ENCODE results near the gene LAMB1.

The LAMB1 gene

GRCh38 chr7:107946451-107946850 is 56.5 kb downstream of the LAMB1 start:
- H3K9me3 ChIP-seq (ENCODE audit: low read length) = no peaks in the 10 kb centered on the region
- no peaks in the 10 kb centered on the region; the same call in 1 of the 2 replicates for H3K27me3 ChIP-seq (ENCODE audit: insufficient read depth, low read length)
- no peaks in the 10 kb centered on the region for H3K9me2 ChIP-seq (ENCODE audit: low read depth, low read length)
- no peak overlapping the region for H3K4me2 ChIP-seq (ENCODE audit: low read length)
- H4K20me1 ChIP-seq (ENCODE audit: insufficient read depth, low read length) = no peaks in the 10 kb centered on the region
- no peaks in the 10 kb centered on the region for H3K36me3 ChIP-seq (ENCODE audit: insufficient read depth, low read length)
- H3F3A ChIP-seq (ENCODE audit: insufficient read depth, low read length) = no peaks in the 10 kb centered on the region
- no peak overlapping the region for H3K9ac ChIP-seq (ENCODE audit: low read length)
- H3K4me1 ChIP-seq (ENCODE audit: insufficient read depth, low read length, severe bottlenecking) = no peaks in the 10 kb centered on the region
- no peak overlapping the region for H2AFZ ChIP-seq (ENCODE audit: low read length)
- no peak overlapping the region for H3K27ac ChIP-seq (ENCODE audit: low read depth, low read length, poor library complexity, severe bottlenecking)
- no peaks in the 10 kb centered on the region for H3K79me2 ChIP-seq (ENCODE audit: insufficient read depth, low read length)
- TF ChIP-seq EZH2 (IDR thresholded peaks at IDR 0.05; ENCODE audit: borderline replicate concordance, low read length) (no peak), CTCF (IDR thresholded peaks at IDR 0.05; ENCODE audit: low read length) (no peak)
- no peak overlapping the region for H3K4me3 ChIP-seq (ENCODE audit: low read depth, low read length, poor library complexity, severe bottlenecking)

GRCh38 chr7:107945332-107945731 is 57.6 kb downstream of the LAMB1 start:
- Histone ChIP-seq H3K4me3 (ENCODE audit: low read depth, low read length, poor library complexity, severe bottlenecking) (no peak overlapping the region), H3K36me3 (ENCODE audit: insufficient read depth, low read length) (no peaks in the 10 kb centered on the region), H3K4me1 (ENCODE audit: insufficient read depth, low read length, severe bottlenecking) (no peaks in the 10 kb centered on the region), H3K9me2 (ENCODE audit: low read depth, low read length) (no peaks in the 10 kb centered on the region), H3K9me3 (ENCODE audit: low read length) (no peaks in the 10 kb centered on the region), H3F3A (ENCODE audit: insufficient read depth, low read length) (no peaks in the 10 kb centered on the region), H3K9ac (ENCODE audit: low read length) (no peak overlapping the region), H3K79me2 (ENCODE audit: insufficient read depth, low read length) (no peaks in the 10 kb centered on the region), H3K27me3 (ENCODE audit: insufficient read depth, low read length) (no peaks in the 10 kb centered on the region), H4K20me1 (ENCODE audit: insufficient read depth, low read length) (no peaks in the 10 kb centered on the region), H2AFZ (ENCODE audit: low read length) (no peak overlapping the region), H3K27ac (ENCODE audit: low read depth, low read length, poor library complexity, severe bottlenecking) (no peak overlapping the region), H3K4me2 (ENCODE audit: low read length) (no peak overlapping the region)
- TF ChIP-seq EZH2 (IDR thresholded peaks at IDR 0.05; ENCODE audit: borderline replicate concordance, low read length) (no peak), CTCF (IDR thresholded peaks at IDR 0.05; ENCODE audit: low read length) (no peak)

GRCh38 chr7:107944411-107945169 is 58.4 kb downstream of the LAMB1 start:
- no peaks in the 10 kb centered on the region for H3K27me3 ChIP-seq (ENCODE audit: insufficient read depth, low read length)
- H3K36me3 ChIP-seq (ENCODE audit: insufficient read depth, low read length) = no peaks in the 10 kb centered on the region
- H3K4me3 ChIP-seq (ENCODE audit: low read depth, low read length, poor library complexity, severe bottlenecking) = no peak overlapping the region
- H3K4me2 ChIP-seq (ENCODE audit: low read length) = no peak overlapping the region
- no peaks in the 10 kb centered on the region for H3K79me2 ChIP-seq (ENCODE audit: insufficient read depth, low read length)
- H3K27ac ChIP-seq (ENCODE audit: low read depth, low read length, poor library complexity, severe bottlenecking) = no peak overlapping the region
- no peaks in the 10 kb centered on the region for H4K20me1 ChIP-seq (ENCODE audit: insufficient read depth, low read length)
- no peaks in the 10 kb centered on the region for H3K4me1 ChIP-seq (ENCODE audit: insufficient read depth, low read length, severe bottlenecking)
- H3K9ac ChIP-seq (ENCODE audit: low read length) = no peak overlapping the region
- H2AFZ ChIP-seq (ENCODE audit: low read length) = no peak overlapping the region
- TF ChIP-seq EZH2 (IDR thresholded peaks at IDR 0.05; ENCODE audit: borderline replicate concordance, low read length) = no peak
- no peak for TF ChIP-seq CTCF (IDR thresholded peaks at IDR 0.05; ENCODE audit: low read length)
- no peaks in the 10 kb centered on the region for H3F3A ChIP-seq (ENCODE audit: insufficient read depth, low read length)
- H3K9me2 ChIP-seq (ENCODE audit: low read depth, low read length) = no peaks in the 10 kb centered on the region
- H3K9me3 ChIP-seq (ENCODE audit: low read length) = no peaks in the 10 kb centered on the region
